DOHH2 (cell line): Measurements from ENCODE around the gene ANK3.

Source experiments
- H3F3A ChIP-seq: fragments of 200-600 bp; sonication (generic), shearing (Covaris generic); 2 replicates; pipeline ENCODE4 v1.6.0; 2016; ENCODE audit warnings: antibody characterized with exemption, mild to moderate bottlenecking; ENCODE audit not compliant: control insufficient read depth, insufficient read depth
- H3K27ac ChIP-seq: fragments of 200-600 bp; sonication (generic); 2 replicates; pipeline ENCODE4 v1.5.1; 2014; ENCODE audit warnings: low read depth, mild to moderate bottlenecking, low read length, moderate library complexity
- H3K27me3 ChIP-seq: fragments of 200-600 bp; sonication (generic); 2 replicates; pipeline ENCODE4 v1.6.1; 2014; ENCODE audit warnings: mild to moderate bottlenecking, low read length, mixed read lengths; ENCODE audit not compliant: control insufficient read depth
- H3K36me3 ChIP-seq: fragments of 200-600 bp; sonication (generic); 2 replicates; pipeline ENCODE4 v1.6.1; 2014; ENCODE audit warnings: mild to moderate bottlenecking, low read length, moderate library complexity, mixed read lengths; ENCODE audit not compliant: control insufficient read depth
- H3K4me1 ChIP-seq: fragments of 200-600 bp; sonication (generic); 2 replicates; pipeline ENCODE4 v1.6.1; 2014; ENCODE audit warnings: mild to moderate bottlenecking, low read length, mixed read lengths; ENCODE audit not compliant: control insufficient read depth
- H3K4me2 ChIP-seq: fragments of 200-600 bp; sonication (generic); 2 replicates; pipeline ENCODE4 v1.6.0; 2014; ENCODE audit warnings: mild to moderate bottlenecking, low read length, moderate library complexity
- H3K4me3 ChIP-seq: fragments of 200-600 bp; sonication (generic); 2 replicates; pipeline ENCODE4 v1.5.1; 2014; ENCODE audit warnings: mild to moderate bottlenecking, low read length, mixed read lengths
- H3K79me2 ChIP-seq: fragments of 200-600 bp; sonication (generic); 2 replicates; pipeline ENCODE4 v1.6.1; 2014; ENCODE audit warnings: mild to moderate bottlenecking, low read length, mixed read lengths; ENCODE audit not compliant: control insufficient read depth
- H3K9me2 ChIP-seq: fragments of 200-600 bp; sonication (generic); replicated peaks from 2 replicates; pipeline ENCODE4 v1.6.1; 2014; ENCODE audit warnings: mild to moderate bottlenecking, low read length, mixed read lengths; ENCODE audit not compliant: control insufficient read depth
- H3K9me3 ChIP-seq: fragments of 200-600 bp; sonication (generic); 2 replicates; pipeline ENCODE4 v1.6.1; 2014; ENCODE audit warnings: antibody characterized with exemption, low read length, mixed read lengths; ENCODE audit not compliant: control insufficient read depth, insufficient read depth
- H4K20me1 ChIP-seq: fragments of 200-600 bp; sonication (generic); 2 replicates; pipeline ENCODE4 v1.6.0; 2014; ENCODE audit warnings: low read depth, mild to moderate bottlenecking, antibody characterized with exemption, low read length, moderate library complexity; ENCODE audit not compliant: control insufficient read depth, insufficient read depth
- EZH2phosphoT487 ChIP-seq: fragments of 200-600 bp; sonication (generic); IDR thresholded peaks from 2 replicates; pipeline ENCODE4 v1.6.1; 2017; ENCODE audit warnings: borderline replicate concordance, mild to moderate bottlenecking, antibody characterized with exemption, low read length, moderate library complexity, mixed read lengths
- TF ChIP-seq, protein P1 (sequence below): fragments of 200-600 bp; sonication (generic); IDR thresholded peaks from one replicate; pipeline ENCODE4 v1.5.1; 2014; ENCODE audit warnings: antibody characterized with exemption, mild to moderate bottlenecking, low read depth, low read length; ENCODE audit not compliant: poor library complexity, severe bottlenecking

The ANK3 gene

DNA sequence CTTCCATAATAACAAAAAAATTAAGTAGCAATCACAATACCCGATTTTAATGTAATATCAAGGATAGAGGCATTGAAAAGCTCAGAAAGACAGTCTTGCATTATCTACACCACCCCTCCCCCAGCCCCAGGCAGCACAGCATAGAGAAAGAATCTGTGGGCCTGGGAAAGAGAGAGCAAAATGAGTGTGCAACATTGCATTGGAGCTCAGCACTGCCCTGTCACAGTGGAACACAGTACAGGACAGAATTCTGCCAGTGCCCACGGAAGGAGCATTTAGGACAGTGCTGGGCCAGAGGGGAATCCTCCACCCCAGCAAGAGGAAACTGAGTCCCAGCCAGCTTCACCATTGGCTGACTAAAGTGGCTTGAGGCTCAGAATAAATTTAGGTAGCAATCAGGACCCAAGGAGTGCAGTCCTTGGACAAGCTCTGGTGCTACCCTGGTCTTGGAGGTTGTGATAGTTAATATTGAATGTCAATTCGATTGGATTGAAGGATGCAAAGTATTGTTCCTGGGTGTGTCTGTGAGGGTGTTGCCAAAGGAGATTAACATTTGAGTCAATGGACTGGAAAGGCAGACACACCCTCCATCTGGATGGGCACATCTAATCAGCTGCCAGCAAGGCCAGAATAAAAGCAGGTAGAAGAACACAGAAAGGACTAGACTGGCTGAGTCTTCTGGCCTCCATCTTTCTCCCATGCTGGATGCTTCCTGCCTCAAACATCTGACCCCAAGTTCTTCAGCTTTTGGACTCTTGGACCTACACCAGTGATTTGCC lies 234.4 kb downstream of the ANK3 start:
- TF ChIP-seq EZH2phosphoT487, result no peak
- TF ChIP-seq, protein P1, sequence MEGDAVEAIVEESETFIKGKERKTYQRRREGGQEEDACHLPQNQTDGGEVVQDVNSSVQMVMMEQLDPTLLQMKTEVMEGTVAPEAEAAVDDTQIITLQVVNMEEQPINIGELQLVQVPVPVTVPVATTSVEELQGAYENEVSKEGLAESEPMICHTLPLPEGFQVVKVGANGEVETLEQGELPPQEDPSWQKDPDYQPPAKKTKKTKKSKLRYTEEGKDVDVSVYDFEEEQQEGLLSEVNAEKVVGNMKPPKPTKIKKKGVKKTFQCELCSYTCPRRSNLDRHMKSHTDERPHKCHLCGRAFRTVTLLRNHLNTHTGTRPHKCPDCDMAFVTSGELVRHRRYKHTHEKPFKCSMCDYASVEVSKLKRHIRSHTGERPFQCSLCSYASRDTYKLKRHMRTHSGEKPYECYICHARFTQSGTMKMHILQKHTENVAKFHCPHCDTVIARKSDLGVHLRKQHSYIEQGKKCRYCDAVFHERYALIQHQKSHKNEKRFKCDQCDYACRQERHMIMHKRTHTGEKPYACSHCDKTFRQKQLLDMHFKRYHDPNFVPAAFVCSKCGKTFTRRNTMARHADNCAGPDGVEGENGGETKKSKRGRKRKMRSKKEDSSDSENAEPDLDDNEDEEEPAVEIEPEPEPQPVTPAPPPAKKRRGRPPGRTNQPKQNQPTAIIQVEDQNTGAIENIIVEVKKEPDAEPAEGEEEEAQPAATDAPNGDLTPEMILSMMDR, result no peak
- Histone ChIP-seq H3K4me1 (no peaks in the 10 kb centered on the region), H3K9me3 (no peaks in the 10 kb centered on the region), H3K27ac (no peak overlapping the region), H3K27me3 (no peaks in the 10 kb centered on the region), H3K36me3 (peaks cover 66% of the 10 kb centered on the region), H4K20me1 (no peaks in the 10 kb centered on the region), H3F3A (no peaks in the 10 kb centered on the region), H3K79me2 (no peaks in the 10 kb centered on the region), H3K4me3 (no peak overlapping the region), H3K9me2 (no peaks in the 10 kb centered on the region), H3K4me2 (no peak overlapping the region)

DNA sequence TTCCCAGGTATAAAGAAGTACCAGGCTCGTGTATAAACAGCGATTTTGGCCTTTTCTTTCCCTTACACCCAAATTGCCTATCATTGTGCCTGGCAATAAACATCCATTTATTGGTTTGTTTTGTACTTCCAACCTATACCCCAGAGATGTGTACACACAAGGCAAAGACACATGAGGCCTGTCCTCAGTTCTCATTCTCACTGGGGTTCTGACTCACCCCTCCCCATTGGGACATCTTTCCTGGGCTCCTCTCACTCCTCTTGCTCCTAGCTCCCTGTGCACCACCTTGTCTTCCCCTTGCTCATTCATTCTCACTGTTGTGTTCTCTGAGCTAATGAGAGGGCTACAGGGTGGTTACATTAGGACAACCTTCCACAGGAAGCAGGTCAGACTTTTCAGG lies 240.7 kb downstream of the ANK3 start:
- Histone ChIP-seq H4K20me1 (no peaks in the 10 kb centered on the region), H3K79me2 (no peaks in the 10 kb centered on the region), H3K9me3 (no peaks in the 10 kb centered on the region), H3F3A (no peaks in the 10 kb centered on the region), H3K4me1 (no peaks in the 10 kb centered on the region), H3K9me2 (no peaks in the 10 kb centered on the region), H3K27ac (no peak overlapping the region), H3K4me2 (no peak overlapping the region), H3K36me3 (peaks cover 70% of the 10 kb centered on the region), H3K27me3 (no peaks in the 10 kb centered on the region), H3K4me3 (no peak overlapping the region)
- TF ChIP-seq EZH2phosphoT487, result no peak
- TF ChIP-seq, protein P1, result no peak

DNA sequence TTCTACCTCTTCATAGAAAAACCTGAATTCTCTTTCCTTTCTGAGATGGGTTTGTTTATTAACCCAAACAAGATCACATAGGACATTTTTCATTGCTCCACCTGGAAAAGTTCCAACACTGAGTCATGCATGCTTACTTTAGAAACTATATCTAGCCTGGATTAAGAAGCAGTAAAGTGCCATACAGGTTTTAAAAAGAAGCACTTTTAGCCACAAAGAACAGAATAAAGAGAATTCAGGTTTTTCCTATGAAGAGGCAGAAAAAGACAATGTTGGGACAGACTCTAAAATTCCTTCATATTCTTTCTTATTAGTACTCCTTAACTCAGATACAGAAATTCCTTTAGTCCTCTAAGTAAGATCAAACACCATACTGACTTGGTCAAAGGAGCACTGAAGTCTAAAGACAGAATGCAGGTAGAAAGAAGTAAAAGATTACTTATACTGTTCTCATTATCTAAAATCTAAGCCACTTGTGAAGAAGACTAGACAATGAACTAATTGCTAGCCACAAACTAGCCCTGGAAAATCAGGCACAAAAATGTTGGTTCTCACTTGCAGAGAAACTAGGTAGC lies 241.3 kb downstream of the ANK3 start:
- no peak overlapping the region for H3K27ac ChIP-seq
- no peaks in the 10 kb centered on the region for H3K4me1 ChIP-seq
- no peaks in the 10 kb centered on the region for H3K9me3 ChIP-seq
- no peaks in the 10 kb centered on the region for H3K79me2 ChIP-seq
- no peaks in the 10 kb centered on the region for H4K20me1 ChIP-seq
- no peaks in the 10 kb centered on the region for H3K27me3 ChIP-seq
- no peak overlapping the region for H3K4me2 ChIP-seq
- H3K36me3 ChIP-seq, result peaks cover 68% of the 10 kb centered on the region
- no peaks in the 10 kb centered on the region for H3K9me2 ChIP-seq
- no peak overlapping the region for H3K4me3 ChIP-seq
- TF ChIP-seq, protein P1, result no peak
- TF ChIP-seq EZH2phosphoT487, result no peak
- no peaks in the 10 kb centered on the region for H3F3A ChIP-seq
